AG04450 (cell line): ENCODE measurements around the gene SHB. TPM values are rescaled to one million over a fixed set of nuclear protein-coding genes. Genes with fewer than 3 reads are reported as not detected.

Source experiments
- CTCF ChIA-PET: fragments of 300-600, 350-600 bp; formaldehyde crosslinking; extraction: SDS; loops from one replicate; lab custom pipeline; 2022; ENCODE audit warnings: antibody characterized with exemption, inconsistent platforms; lab: Charles Lee
- POLR2A ChIA-PET: fragments of 350-600 bp; formaldehyde crosslinking; extraction: SDS; loops from one replicate; lab custom pipeline; 2021; ENCODE audit warnings: antibody characterized with exemption, inconsistent platforms; lab: Yijun Ruan, JAX
- DNase-seq: peaks from one replicate; pipeline ENCODE4 v3.0.0-alpha.2; 2011; ENCODE audit warnings: low read depth, low spot score
- H3K27ac ChIP-seq: one replicate; pipeline ENCODE4 v1.5.1; 2012; ENCODE audit warnings: low read depth, low read length, control low read depth
- H3K27me3 ChIP-seq: one replicate; pipeline ENCODE4 v1.6.0; 2012; ENCODE audit warnings: low read length; ENCODE audit not compliant: control insufficient read depth, insufficient read depth
- H3K4me3 ChIP-seq: 2 replicates; pipeline ENCODE4 v1.5.1; 2011; ENCODE audit warnings: mild to moderate bottlenecking, low read depth, low read length, control low read depth
- H3K9me3 ChIP-seq: 2 replicates; pipeline ENCODE4 v1.5.1; 2012; ENCODE audit warnings: low read length; ENCODE audit not compliant: control insufficient read depth, insufficient read depth
- CTCF ChIP-seq: IDR thresholded peaks from 2 replicates; pipeline ENCODE4 v1.5.1; 2011; ENCODE audit warnings: low read depth, low read length, control low read depth, inconsistent platforms
- polyA plus RNA-seq: library from polyadenylated mRNA; depleted of rRNA; stranded (reverse); fragments of >200 nt; gene quantifications from 2 replicates; pipeline ENCODE4 v1.2.3, GENCODE V29; 2011

SHB gene
- polyA plus RNA-seq, 1 experiment, result 16.7 TPM

- no peak for TF ChIP-seq CTCF
- H3K27ac ChIP-seq, result no peak overlapping the region
- no peak overlapping the region for H3K4me3 ChIP-seq
- no peaks in the 10 kb centered on the region for H3K27me3 ChIP-seq
- POLR2A ChIA-PET, result interaction anchor here (0.6 to 1.1 kb wide), 2 partner anchors 21 to 159 kb away, joined by 3 read pairs; no protein-coding TSS in a partner anchor
- CTCF ChIA-PET, result interaction anchor here (0.6 to 8.4 kb wide), 7 partner anchors 9 to 347 kb away, joined by 3 to 82 read pairs (median 5); no protein-coding TSS in a partner anchor
- H3K9me3 ChIP-seq, result no peaks in the 10 kb centered on the region
- no peak for DNase-seq
These were observed 152.3 kb downstream of the SHB start for GRCh38 chr9:37916471-37917312.

GRCh38 chr9:37915911-37916470, 153.0 kb downstream of the SHB start:
- Histone ChIP-seq H3K4me3 (no peak overlapping the region), H3K9me3 (no peaks in the 10 kb centered on the region), H3K27ac (no peak overlapping the region), H3K27me3 (no peaks in the 10 kb centered on the region)
- ChIA-PET CTCF (interaction anchor here (0.5 to 8.4 kb wide), 8 partner anchors 107 to 347 kb away, joined by 3 to 82 read pairs (median 4); partner anchors contain the start of gene SHB), POLR2A (interaction anchor here (0.7 kb wide), 3 partner anchors 18 to 494 kb away, joined by 3 to 6 read pairs (median 4); partner anchors contain the start of gene GRHPR)
- TF ChIP-seq CTCF, result no peak
- no peak for DNase-seq

- H3K4me3 ChIP-seq, result no peak overlapping the region
- no peaks in the 10 kb centered on the region for H3K9me3 ChIP-seq
- H3K27me3 ChIP-seq, result no peaks in the 10 kb centered on the region
- ChIA-PET CTCF (interaction anchor here (1.0 to 8.4 kb wide), 18 partner anchors 12 to 486 kb away, joined by 3 to 82 read pairs (median 4); partner anchors contain the start of gene SHB), POLR2A (no interaction called here)
- H3K27ac ChIP-seq, result no peak overlapping the region
- no peak for TF ChIP-seq CTCF
- no peak for DNase-seq
These were observed 154.2 kb downstream of the SHB start for GRCh38 chr9:37914701-37915358.

- CTCF ChIA-PET, result interaction anchor here (0.5 to 8.4 kb wide), 39 partner anchors 9 to 518 kb away, joined by 3 to 82 read pairs (median 4); partner anchors contain the start of gene SHB
- Histone ChIP-seq H3K9me3 (no peaks in the 10 kb centered on the region), H3K27ac (no peak overlapping the region), H3K4me3 (no peak overlapping the region), H3K27me3 (no peaks in the 10 kb centered on the region)
- DNase-seq, result no peak
- TF ChIP-seq CTCF, result no peak
- POLR2A ChIA-PET, result no interaction called here
These were observed 154.9 kb downstream of the SHB start for GRCh38 chr9:37914154-37914551.
